C4-2B (cell line): Measurements from ENCODE around the gene CST11.

ENCODE experiments used
- H3K27ac ChIP-seq: fragments of 450-650 bp; 2 replicates; pipeline ENCODE4 v1.5.1; 2017
- ZFX ChIP-seq: fragments of 450-650 bp; IDR thresholded peaks from 2 replicates; pipeline ENCODE4 v1.6.1; 2017
- TF ChIP-seq, protein P1 (sequence below): fragments of 450-650 bp; conservative IDR thresholded peaks from 2 replicates; pipeline ENCODE4 v1.5.1; 2017; ENCODE audit warnings: mild to moderate bottlenecking

Gene CST11

DNA sequence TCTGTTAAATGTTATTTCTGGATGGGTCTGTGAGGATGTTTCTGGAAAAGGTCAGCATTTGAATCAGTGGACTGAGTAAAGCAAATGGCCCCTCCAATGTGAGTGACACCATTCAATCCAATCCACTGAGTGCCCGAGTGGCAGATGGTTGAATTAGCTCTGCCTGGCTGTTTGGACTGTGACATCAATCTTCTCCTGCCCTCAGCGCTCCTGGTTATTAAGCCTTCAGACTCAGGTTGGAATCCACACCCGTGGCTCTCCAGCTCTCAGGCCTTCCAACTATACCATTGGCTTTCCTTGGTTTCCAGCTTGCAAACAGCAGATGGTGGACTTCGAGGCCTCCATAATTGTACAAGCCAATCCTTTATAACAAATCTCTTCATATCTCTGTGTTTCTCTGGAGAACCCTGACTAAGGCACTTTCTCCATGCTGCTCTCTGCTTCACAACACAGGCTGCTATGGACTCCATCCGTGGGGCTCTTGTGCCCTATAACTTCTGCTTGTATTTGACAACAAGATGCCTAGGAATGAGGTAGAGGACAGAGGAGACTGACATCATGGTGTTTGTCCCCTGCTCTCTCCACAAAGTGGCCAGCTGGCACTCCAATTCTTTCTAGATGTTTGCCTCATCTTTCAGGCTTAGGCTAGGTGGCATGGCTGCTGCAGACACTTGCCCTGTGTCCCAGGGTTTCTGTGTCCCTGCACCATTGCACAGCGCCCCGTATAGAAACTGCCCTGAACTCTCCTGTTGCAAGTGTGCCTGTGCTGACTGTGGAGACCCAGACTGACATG lies 18.0 kb downstream of the CST11 start:
- H3K27ac ChIP-seq, result no peak overlapping the region
- TF ChIP-seq ZFX, result no peak
- TF ChIP-seq, protein P1, sequence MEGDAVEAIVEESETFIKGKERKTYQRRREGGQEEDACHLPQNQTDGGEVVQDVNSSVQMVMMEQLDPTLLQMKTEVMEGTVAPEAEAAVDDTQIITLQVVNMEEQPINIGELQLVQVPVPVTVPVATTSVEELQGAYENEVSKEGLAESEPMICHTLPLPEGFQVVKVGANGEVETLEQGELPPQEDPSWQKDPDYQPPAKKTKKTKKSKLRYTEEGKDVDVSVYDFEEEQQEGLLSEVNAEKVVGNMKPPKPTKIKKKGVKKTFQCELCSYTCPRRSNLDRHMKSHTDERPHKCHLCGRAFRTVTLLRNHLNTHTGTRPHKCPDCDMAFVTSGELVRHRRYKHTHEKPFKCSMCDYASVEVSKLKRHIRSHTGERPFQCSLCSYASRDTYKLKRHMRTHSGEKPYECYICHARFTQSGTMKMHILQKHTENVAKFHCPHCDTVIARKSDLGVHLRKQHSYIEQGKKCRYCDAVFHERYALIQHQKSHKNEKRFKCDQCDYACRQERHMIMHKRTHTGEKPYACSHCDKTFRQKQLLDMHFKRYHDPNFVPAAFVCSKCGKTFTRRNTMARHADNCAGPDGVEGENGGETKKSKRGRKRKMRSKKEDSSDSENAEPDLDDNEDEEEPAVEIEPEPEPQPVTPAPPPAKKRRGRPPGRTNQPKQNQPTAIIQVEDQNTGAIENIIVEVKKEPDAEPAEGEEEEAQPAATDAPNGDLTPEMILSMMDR, result no peak

DNA sequence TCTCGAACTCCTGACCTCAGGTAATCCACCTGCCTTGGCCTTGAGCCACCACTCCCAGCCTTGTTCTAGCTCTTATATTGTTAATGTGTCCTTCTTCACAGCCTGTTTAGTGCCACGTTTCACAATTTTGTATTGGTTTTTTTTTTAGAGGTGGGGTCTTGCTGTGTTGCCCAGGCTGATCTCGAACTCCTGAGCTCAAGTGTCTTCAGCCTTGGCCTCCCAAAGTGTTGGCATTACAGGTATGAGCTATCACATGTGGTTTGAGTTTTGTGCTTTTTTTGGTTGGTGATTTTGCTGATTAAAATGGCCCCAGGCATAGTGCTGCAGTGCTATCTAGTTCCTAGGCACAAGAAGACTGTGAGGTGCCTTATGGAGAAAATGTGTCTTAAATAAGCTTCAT lies 19.0 kb downstream of the CST11 start:
- H3K27ac ChIP-seq, result no peak overlapping the region
- TF ChIP-seq, protein P1, result no peak
- TF ChIP-seq ZFX, result no peak

DNA sequence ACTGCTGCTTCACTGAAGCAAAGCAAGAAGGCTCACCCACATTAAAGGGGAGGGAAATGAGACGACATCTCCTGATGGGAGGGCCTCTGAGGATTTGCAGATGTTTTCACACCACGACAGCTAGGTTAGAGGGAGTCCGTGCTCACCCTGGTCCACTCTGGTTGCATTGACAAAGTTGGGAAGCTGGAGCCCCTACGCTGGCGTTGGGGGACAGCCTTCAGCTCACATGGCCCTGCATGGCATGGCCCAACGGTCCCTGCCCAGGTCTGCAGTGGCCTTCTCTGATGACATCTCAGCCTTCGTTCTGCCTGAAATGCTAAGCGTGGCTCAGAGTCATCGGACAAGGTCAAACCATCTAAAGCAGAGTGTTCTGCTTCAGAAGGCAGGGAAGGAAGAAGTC lies 27.5 kb downstream of the CST11 start:
- H3K27ac ChIP-seq, result no peak overlapping the region

DNA sequence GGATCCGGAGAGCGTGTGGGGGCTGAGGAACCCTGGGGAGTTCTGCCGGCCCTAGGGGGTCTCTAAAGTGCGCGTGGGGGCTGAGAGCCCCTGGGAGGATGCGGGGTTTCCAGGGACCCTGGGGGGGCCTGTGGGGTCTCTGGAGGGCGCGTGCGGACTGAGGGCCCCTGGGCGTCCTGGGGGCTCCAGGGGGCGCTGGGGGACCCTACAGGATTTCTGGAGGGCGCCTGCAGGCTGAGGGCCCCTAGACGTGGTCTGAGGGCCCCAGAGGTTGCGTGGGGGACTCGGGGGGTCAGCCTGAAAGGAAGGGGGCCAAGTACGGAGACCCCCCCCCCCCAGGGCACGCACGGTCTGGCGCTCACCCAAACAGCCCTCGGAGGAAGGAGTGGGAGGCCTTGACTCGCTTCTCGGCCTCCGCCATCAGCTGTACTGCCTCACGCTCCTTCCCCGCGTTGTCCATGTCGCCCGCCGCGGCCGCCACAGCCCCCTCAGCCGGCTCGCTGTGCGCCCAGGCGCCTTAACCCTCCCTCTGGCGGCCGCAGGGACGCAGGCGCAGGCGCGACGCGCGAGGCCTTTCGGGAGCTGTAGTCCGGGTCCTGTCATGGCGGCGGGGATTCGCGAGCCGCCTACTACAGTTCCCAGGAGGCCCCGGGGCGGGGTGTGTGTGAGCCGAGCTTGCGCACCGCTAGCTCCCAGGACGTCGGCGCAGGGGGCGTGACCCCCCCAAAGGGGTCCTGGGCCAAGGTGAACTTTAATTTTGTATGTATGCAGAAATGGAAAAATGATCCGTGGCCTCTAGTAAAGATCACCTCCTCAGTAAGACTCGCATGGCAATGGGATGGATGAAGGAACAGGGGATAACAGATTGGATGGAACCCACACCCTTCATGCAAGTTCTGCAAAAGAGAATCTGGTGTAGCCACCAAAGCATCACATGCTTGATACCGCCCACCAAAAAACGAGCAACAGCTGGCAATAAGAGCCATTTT lies 31.4 kb downstream of the CST11 start, which contains the start of gene NAPB:
NAPB (minus strand) TSS at position 546 of the 989 bp plus-strand sequence; CDS start at position 460, 86 bp downstream.
- H3K27ac ChIP-seq, result peak within 1 kb of the TSS; percentile 81
- no peak for TF ChIP-seq ZFX
- TF ChIP-seq, protein P1, result peak; percentile 24; the same call in 1 of the 2 replicates

More for the DNA sequence above, 27.5 kb downstream of the CST11 start:
- TF ChIP-seq, protein P1, result no peak

DNA sequence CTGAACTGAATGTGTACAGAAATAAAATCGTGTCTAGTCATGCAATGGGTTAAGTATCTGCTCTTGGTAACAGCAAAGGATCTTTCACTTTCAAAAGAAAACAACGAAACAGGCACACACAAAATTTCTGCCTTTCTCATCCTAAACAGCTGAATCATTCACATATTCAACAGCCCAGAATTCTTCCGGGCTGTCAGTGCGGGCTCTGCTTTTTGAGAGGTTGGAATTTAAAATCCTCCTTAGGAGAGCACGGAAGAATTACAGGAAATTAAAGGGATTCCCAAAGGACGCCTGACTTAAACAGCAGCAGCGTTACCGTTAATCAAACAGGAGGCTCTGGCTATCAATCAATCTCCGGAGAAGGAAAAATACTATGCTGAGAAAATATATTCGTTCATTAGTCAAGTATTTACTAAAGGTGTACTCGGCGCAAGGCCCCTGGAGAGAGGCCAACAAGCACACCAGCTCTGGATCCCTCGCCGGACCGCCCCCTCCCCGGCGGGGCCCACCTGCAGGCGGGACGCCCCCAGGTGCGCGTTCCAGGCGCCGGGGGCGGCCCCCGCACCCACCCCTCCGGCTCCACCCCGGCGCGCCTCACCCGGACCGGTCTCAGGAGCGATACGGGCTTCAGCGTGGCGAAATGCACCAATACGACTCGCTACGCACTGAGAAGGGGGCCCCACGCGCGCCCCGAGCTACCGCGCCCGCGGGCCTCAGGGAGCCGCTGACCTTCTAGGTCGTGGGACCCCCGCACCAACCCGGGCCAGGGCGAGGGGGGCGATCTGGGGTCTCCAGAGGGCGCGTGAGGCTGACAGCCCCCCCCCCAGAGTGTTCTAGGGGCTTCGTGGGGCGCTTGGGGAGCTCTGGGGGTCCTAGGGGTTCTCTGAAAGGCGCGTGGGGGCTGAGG lies 32.4 kb downstream of the CST11 start:
- no peak for TF ChIP-seq ZFX
- TF ChIP-seq, protein P1, result no peak
- H3K27ac ChIP-seq, result peak overlapping the region; percentile 81

DNA sequence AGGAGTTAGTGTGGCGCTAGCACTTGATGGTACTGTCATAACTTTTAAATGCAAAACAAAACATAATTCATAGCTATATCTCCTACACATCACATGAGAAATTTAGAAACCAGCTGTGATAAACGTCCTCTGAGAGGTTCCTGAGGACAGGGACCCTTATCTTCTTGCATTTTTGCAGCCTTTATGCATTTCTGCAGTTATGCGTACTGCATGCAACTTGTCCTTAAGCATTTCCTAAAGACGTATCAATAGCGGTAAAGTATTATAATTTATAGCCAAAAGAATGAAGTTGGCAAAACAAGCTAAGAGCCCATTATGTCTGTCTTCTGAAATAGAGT lies 33.0 kb downstream of the CST11 start:
- H3K27ac ChIP-seq, result no peak overlapping the region

More for the DNA sequence above, 33.0 kb downstream of the CST11 start:
- no peak for TF ChIP-seq ZFX
- TF ChIP-seq, protein P1, result no peak
